Measurements from ENCODE around the gene PSMB3.

GRCh38 chr17:38777641-38778250 is 25.2 kb downstream of the PSMB3 start:
- TF ChIP-seq CTCF (conservative IDR thresholded peaks at IDR 0.05 in 1 of 2, IDR thresholded peaks at IDR 0.05 in 1 of 2; ENCODE audit: extremely low read depth in 1 of 2, insufficient read depth in 1 of 2, low read depth in 1 of 2, low read length in 2 of 2): no peak
- no peak for TF ChIP-seq EZH2 (IDR thresholded peaks at IDR 0.05; ENCODE audit: borderline replicate concordance, low read length)
